HepG2 (cell line): ENCODE results near the gene ALX4. TPM values are rescaled to one million over a fixed set of nuclear protein-coding genes. Genes with fewer than 3 reads are reported as not detected.

Experiments used
- BCLAF1 ChIP-seq: fragments of 450-650 bp; IDR thresholded peaks from 2 replicates; pipeline ENCODE4 v1.6.1; 2017; ENCODE audit warnings: mild to moderate bottlenecking
- CC2D1A ChIP-seq: sonication (generic); formaldehyde crosslinking; IDR thresholded peaks from 2 replicates; pipeline ENCODE4 v1.8.1; 2023; ENCODE audit warnings: mild to moderate bottlenecking, missing genetic modification reagents
- CEBPB ChIP-seq: IDR thresholded peaks from 2 replicates; pipeline ENCODE4 v1.6.1; 2011; ENCODE audit warnings: low read depth, low read length, improper control_type of control experiment, borderline replicate concordance
- HOXA3 ChIP-seq: sonication (generic); formaldehyde crosslinking; IDR thresholded peaks from 2 replicates; pipeline ENCODE4 v1.5.0; 2020; ENCODE audit warnings: missing genetic modification reagents
- MAZ ChIP-seq, 2 experiments: sonication (generic) in 1 of 2; formaldehyde crosslinking in 1 of 2; IDR thresholded peaks; 2 replicates each; pipeline versions ENCODE4 v1.5.0 to v1.6.1; 2012 to 2020; ENCODE audit warnings: low read depth in 2 of 2, mild to moderate bottlenecking in 2 of 2, borderline replicate concordance in 1 of 2, improper control_type of control experiment in 1 of 2, low read length in 1 of 2, missing genetic modification reagents in 1 of 2, moderate library complexity in 1 of 2
- RFX3 ChIP-seq: IDR thresholded peaks from 2 replicates; pipeline ENCODE4 v1.6.1; 2016; ENCODE audit warnings: missing biosample characterization, missing genetic modification reagents
- ZFP82 ChIP-seq: sonication (generic); formaldehyde crosslinking; IDR thresholded peaks from 2 replicates; pipeline ENCODE4 v1.5.1; 2020; ENCODE audit warnings: mild to moderate bottlenecking, missing genetic modification reagents, borderline replicate concordance
- ZKSCAN1 ChIP-seq: fragments of 150-350 bp; IDR thresholded peaks from 2 replicates; pipeline ENCODE4 v1.6.1; 2014; ENCODE audit warnings: low read length
- ZNF335 ChIP-seq: sonication (generic); formaldehyde crosslinking; IDR thresholded peaks from 2 replicates; pipeline ENCODE4 v1.4.0; 2020; ENCODE audit warnings: missing genetic modification reagents
- ZNF556 ChIP-seq: sonication (generic); formaldehyde crosslinking; IDR thresholded peaks from 2 replicates; pipeline ENCODE4 v1.4.0; 2020; ENCODE audit warnings: mild to moderate bottlenecking, missing genetic modification reagents, borderline replicate concordance
- ZNF816 ChIP-seq: sonication (generic); formaldehyde crosslinking; IDR thresholded peaks from 2 replicates; pipeline ENCODE4 v1.8.0; 2022; ENCODE audit warnings: missing genetic modification reagents, mild to moderate bottlenecking, borderline replicate concordance
- polyA plus RNA-seq, 8 experiments: library from polyadenylated mRNA; depleted of rRNA in 3 of 8; stranded (reverse) in 7 of 8; unstranded in 1 of 8; fragments of >200 nt; fragmentation: Illumina TruSeq in 4 of 8; extraction: Trizol in 4 of 8; gene quantifications; 2 replicates each; pipeline versions ENCODE4 v1.2.1 to v1.2.3, GENCODE V29; 2011 to 2016; ENCODE audit warnings: low read depth in 4 of 8, missing spikeins in 1 of 8, mixed read lengths in 1 of 8; ENCODE audit not compliant: insufficient read depth in 1 of 8
- total RNA-seq, 5 experiments: library from RNA; depleted of rRNA; stranded (reverse); fragments of >200 nt; fragmentation: Illumina TruSeq; extraction: Trizol; gene quantifications; 2 replicates each; pipeline ENCODE4 v1.2.3, GENCODE V29; 2016; ENCODE audit warnings: low read depth in 1 of 5
- TF ChIP-seq, protein P1 (sequence below), 2 experiments: fragments of 450-650 bp in 1 of 2; sonication (generic) in 1 of 2; formaldehyde crosslinking; IDR thresholded peaks; 2 replicates each; pipeline versions ENCODE4 v1.5.0 to v1.8.0; 2020 to 2022; ENCODE audit warnings: mild to moderate bottlenecking in 1 of 2, missing genetic modification reagents in 1 of 2
- TF ChIP-seq, protein P2 (sequence below): sonication (generic); formaldehyde crosslinking; conservative IDR thresholded peaks from 2 replicates; pipeline ENCODE4 v1.4.0; 2020; ENCODE audit warnings: missing genetic modification reagents

ALX4 gene
- total and polyA plus RNA-seq, 2 of the 13 experiments (the other 11 are each of a cell fraction or from before 2014, with no cell fraction given) = not detected

DNA sequence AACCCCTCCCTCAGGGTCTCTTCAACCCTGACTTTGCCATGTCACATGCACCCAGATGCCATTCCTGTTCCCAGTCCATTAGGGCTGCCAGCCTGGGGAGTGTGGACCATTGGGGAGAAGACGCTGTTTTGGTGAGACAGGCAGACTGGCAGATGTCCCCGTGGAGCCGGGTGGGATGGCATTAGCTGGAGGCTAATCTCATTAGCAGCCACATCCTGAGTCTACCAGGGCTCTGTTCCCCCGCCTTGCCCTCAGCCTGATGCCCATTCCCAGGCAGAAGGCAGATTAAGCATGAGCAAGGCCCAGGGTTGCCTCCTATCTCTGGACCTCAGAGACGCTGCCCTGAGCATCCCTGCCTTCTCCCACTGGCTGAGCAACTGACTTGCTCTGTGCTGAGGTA, 46.4 kb upstream of the ALX4 start (continued):
- no peak for TF ChIP-seq ZNF556 (CRISPR knock-in tag)
- TF ChIP-seq ZFP82 (CRISPR knock-in tag) = no peak
- TF ChIP-seq CC2D1A = no peak
- TF ChIP-seq, protein P1, sequence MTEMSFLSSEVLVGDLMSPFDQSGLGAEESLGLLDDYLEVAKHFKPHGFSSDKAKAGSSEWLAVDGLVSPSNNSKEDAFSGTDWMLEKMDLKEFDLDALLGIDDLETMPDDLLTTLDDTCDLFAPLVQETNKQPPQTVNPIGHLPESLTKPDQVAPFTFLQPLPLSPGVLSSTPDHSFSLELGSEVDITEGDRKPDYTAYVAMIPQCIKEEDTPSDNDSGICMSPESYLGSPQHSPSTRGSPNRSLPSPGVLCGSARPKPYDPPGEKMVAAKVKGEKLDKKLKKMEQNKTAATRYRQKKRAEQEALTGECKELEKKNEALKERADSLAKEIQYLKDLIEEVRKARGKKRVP (CRISPR knock-in tag; IDR thresholded peaks at IDR 0.05) = no peak
- no peak for TF ChIP-seq RFX3 (CRISPR knock-in tag)
- no peak for TF ChIP-seq BCLAF1
- no peak for TF ChIP-seq ZKSCAN1
- TF ChIP-seq ZNF816 (CRISPR knock-in tag) = no peak
- no peak for TF ChIP-seq CEBPB
- TF ChIP-seq, protein P2, sequence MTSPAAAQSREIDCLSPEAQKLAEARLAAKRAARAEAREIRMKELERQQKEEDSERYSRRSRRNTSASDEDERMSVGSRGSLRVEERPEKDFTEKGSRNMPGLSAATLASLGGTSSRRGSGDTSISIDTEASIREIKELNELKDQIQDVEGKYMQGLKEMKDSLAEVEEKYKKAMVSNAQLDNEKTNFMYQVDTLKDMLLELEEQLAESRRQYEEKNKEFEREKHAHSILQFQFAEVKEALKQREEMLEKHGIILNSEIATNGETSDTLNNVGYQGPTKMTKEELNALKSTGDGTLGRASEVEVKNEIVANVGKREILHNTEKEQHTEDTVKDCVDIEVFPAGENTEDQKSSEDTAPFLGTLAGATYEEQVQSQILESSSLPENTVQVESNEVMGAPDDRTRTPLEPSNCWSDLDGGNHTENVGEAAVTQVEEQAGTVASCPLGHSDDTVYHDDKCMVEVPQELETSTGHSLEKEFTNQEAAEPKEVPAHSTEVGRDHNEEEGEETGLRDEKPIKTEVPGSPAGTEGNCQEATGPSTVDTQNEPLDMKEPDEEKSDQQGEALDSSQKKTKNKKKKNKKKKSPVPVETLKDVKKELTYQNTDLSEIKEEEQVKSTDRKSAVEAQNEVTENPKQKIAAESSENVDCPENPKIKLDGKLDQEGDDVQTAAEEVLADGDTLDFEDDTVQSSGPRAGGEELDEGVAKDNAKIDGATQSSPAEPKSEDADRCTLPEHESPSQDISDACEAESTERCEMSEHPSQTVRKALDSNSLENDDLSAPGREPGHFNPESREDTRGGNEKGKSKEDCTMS (CRISPR knock-in tag) = no peak
- no peak for TF ChIP-seq MAZ (IDR thresholded peaks at IDR 0.05; ENCODE audit: borderline replicate concordance, low read depth, low read length)
- no peak for TF ChIP-seq MAZ (CRISPR knock-in tag; IDR thresholded peaks at IDR 0.05; ENCODE audit: low read depth)
- TF ChIP-seq ZNF335 (CRISPR knock-in tag) = no peak
- no peak for TF ChIP-seq HOXA3
- TF ChIP-seq, all 625 proteins: peak for 0
